GM12878 (cell line): ENCODE data around the gene TPCN1. TPM values are rescaled to one million over a fixed set of nuclear protein-coding genes. Genes with fewer than 3 reads are reported as not detected.

Experiments used
- ATAC-seq: fragments of 200-7000 bp; cut with Tn5 transposase; 3 replicates; pipeline ENCODE4 v1.9.1; 2020; ENCODE audit warnings: mild to moderate bottlenecking, moderate library complexity
- BruUV-seq: library from RNA; stranded (reverse); fragments of 400-500 nt; replicated peaks from 2 replicates; lab custom pipeline; 2021; lab: Mats Ljungman, UMichigan
- CTCF ChIA-PET: fragments of 300-600 bp; sonication (Branson Sonifier 250); formaldehyde crosslinking; extraction: SDS; loops from one replicate; lab custom pipeline; 2021; ENCODE audit warnings: inconsistent platforms; lab: Yijun Ruan, JAX
- POLR2A ChIA-PET: fragments of 350-600 bp; formaldehyde crosslinking; extraction: SDS; loops from one replicate; lab custom pipeline; 2021; ENCODE audit warnings: inconsistent platforms; lab: Charles Lee
- RAD21 ChIA-PET: fragments of 300-600 bp; sonication (Branson Sonifier 250); formaldehyde crosslinking; loops from one replicate; lab custom pipeline; 2023; ENCODE audit warnings: antibody characterized with exemption; ENCODE audit not compliant: unreplicated experiment; lab: Charles Lee
- SMC1A ChIA-PET: fragments of 300-600 bp; sonication (Branson Sonifier 250); formaldehyde crosslinking; loops from one replicate; lab custom pipeline; 2023; ENCODE audit not compliant: unreplicated experiment, uncharacterized antibody; lab: Charles Lee
- DNase-seq: peaks from one replicate; pipeline ENCODE4 v3.0.0-alpha.2; 2011; ENCODE audit warnings: low read depth, low spot score
- FAIRE-seq: peaks from 3 replicates; lab custom pipeline; 2011; peaks lifted over from hg19 to GRCh38; lab: Jason Lieb, UNC
- H2AFZ ChIP-seq: 2 replicates; pipeline ENCODE4 v1.6.0; 2011; ENCODE audit warnings: low read depth, low read length, control low read depth; ENCODE audit not compliant: control insufficient read depth
- H3K27ac ChIP-seq: 2 replicates; pipeline ENCODE4 v1.5.1; 2011; ENCODE audit warnings: control low read depth; ENCODE audit not compliant: control insufficient read depth, insufficient read depth
- H3K27me3 ChIP-seq, 2 experiments: replicated peaks in 1 of 2; 2 replicates each; pipeline versions ENCODE4 v1.6.0 to v1.6.1; 2011; ENCODE audit warnings: low read length in 1 of 2; ENCODE audit not compliant: control insufficient read depth in 2 of 2, insufficient read depth in 2 of 2
- H3K36me3 ChIP-seq, 2 experiments: 2 replicates each; pipeline ENCODE4 v1.5.1; 2011; ENCODE audit warnings: low read length in 1 of 2; ENCODE audit not compliant: control insufficient read depth in 2 of 2, insufficient read depth in 2 of 2
- H3K4me1 ChIP-seq: 2 replicates; pipeline ENCODE4 v1.6.1; 2011; ENCODE audit warnings: mild to moderate bottlenecking, low read length, moderate library complexity, mixed read lengths; ENCODE audit not compliant: control insufficient read depth, insufficient read depth
- H3K4me2 ChIP-seq: 2 replicates; pipeline ENCODE4 v1.6.0; 2011; ENCODE audit warnings: control low read depth; ENCODE audit not compliant: control insufficient read depth, insufficient read depth
- H3K4me3 ChIP-seq: fragments of 200-600 bp; sonication (generic); 2 replicates; pipeline ENCODE4 v1.5.1; 2016
- H3K79me2 ChIP-seq: 2 replicates; pipeline ENCODE4 v1.6.0; 2011; ENCODE audit warnings: low read length; ENCODE audit not compliant: control insufficient read depth, insufficient read depth
- H3K9ac ChIP-seq: 2 replicates; pipeline ENCODE4 v1.8.0; 2011; ENCODE audit warnings: low read length, control low read depth, mixed read lengths; ENCODE audit not compliant: control insufficient read depth, insufficient read depth
- H3K9me3 ChIP-seq: replicated peaks from 3 replicates; pipeline ENCODE4 v1.5.1; 2011; ENCODE audit warnings: mild to moderate bottlenecking, low read length; ENCODE audit not compliant: control insufficient read depth, insufficient read depth
- H4K20me1 ChIP-seq: 2 replicates; pipeline ENCODE4 v1.6.0; 2011; ENCODE audit not compliant: control insufficient read depth, insufficient read depth
- BCLAF1 ChIP-seq: fragments of 450-650 bp; IDR thresholded peaks from 2 replicates; pipeline ENCODE4 v1.6.1; 2017; ENCODE audit warnings: antibody characterized with exemption, mild to moderate bottlenecking, moderate library complexity
- BHLHE40 ChIP-seq, 2 experiments: fragments of 450-650 bp in 1 of 2; IDR thresholded peaks; 2 replicates each; pipeline ENCODE4 v1.6.1; 2011 to 2017; ENCODE audit warnings: low read depth in 2 of 2, borderline replicate concordance in 1 of 2, improper control_type of control experiment in 1 of 2, low read length in 1 of 2, mild to moderate bottlenecking in 1 of 2
- BRCA1 ChIP-seq: IDR thresholded peaks from 2 replicates; pipeline ENCODE4 v1.6.1; 2011; ENCODE audit warnings: low read depth, low read length, improper control_type of control experiment
- CTCF ChIP-seq, 3 experiments: IDR thresholded peaks in 2 of 3; conservative IDR thresholded peaks in 1 of 3; 2 replicates each; pipeline ENCODE4 v1.5.1; 2011; ENCODE audit warnings: low read depth in 3 of 3, low read length in 3 of 3, mild to moderate bottlenecking in 3 of 3, control low read depth in 2 of 3, moderate library complexity in 2 of 3, inconsistent platforms in 1 of 3, mixed read lengths in 1 of 3; ENCODE audit not compliant: control insufficient read depth in 2 of 3, insufficient read depth in 1 of 3; ENCODE audit errors: extremely low read depth in 1 of 3
- E2F4 ChIP-seq: IDR thresholded peaks from 2 replicates; pipeline ENCODE4 v1.6.1; 2012; ENCODE audit warnings: low read depth, low read length, improper control_type of control experiment
- ESRRA ChIP-seq: IDR thresholded peaks from 2 replicates; pipeline ENCODE4 v1.6.1; 2012; ENCODE audit warnings: mild to moderate bottlenecking, low read length, improper control_type of control experiment
- IKZF2 ChIP-seq, 2 experiments: fragments of 450-650 bp; IDR thresholded peaks; 2 replicates each; pipeline ENCODE4 v1.6.1; 2017; ENCODE audit warnings: mild to moderate bottlenecking in 2 of 2, moderate library complexity in 2 of 2
- NFIC ChIP-seq: IDR thresholded peaks from 2 replicates; pipeline ENCODE4 v1.6.1; 2012; ENCODE audit warnings: low read depth, mild to moderate bottlenecking, inconsistent platforms, low read length, moderate library complexity
- POLR2AphosphoS2 ChIP-seq: IDR thresholded peaks from 2 replicates; pipeline ENCODE4 v1.6.1; 2011; ENCODE audit warnings: low read depth, mild to moderate bottlenecking, low read length, improper control_type of control experiment, moderate library complexity
- RFX5 ChIP-seq: IDR thresholded peaks from 2 replicates; pipeline ENCODE4 v1.6.1; 2011; ENCODE audit warnings: low read depth, low read length, improper control_type of control experiment
- SUPT20H ChIP-seq: IDR thresholded peaks from 2 replicates; pipeline ENCODE4 v1.6.1; 2011; ENCODE audit warnings: low read depth, mild to moderate bottlenecking, low read length, moderate library complexity, borderline replicate concordance; ENCODE audit not compliant: control insufficient read depth
- TCF3 ChIP-seq: IDR thresholded peaks from 2 replicates; pipeline ENCODE4 v1.6.1; 2012; ENCODE audit warnings: low read depth, mild to moderate bottlenecking, low read length, borderline replicate concordance; ENCODE audit not compliant: insufficient read depth
- ZBED1 ChIP-seq: IDR thresholded peaks from 2 replicates; pipeline ENCODE4 v1.6.1; 2016; ENCODE audit warnings: borderline replicate concordance
- ZBTB11 ChIP-seq: fragments of 450-650 bp; formaldehyde crosslinking; IDR thresholded peaks from 2 replicates; pipeline ENCODE4 v1.5.0; 2022; ENCODE audit warnings: mild to moderate bottlenecking, missing genetic modification characterization
- WGBS: methylation state at CpG from one replicate; pipeline ENCODE4 v1.1.6; 2016; ENCODE audit warnings: low lambda C conversion rate; ENCODE audit not compliant: insufficient replicate concordance, insufficient coverage; ENCODE audit errors: missing lambda C conversion rate; 5-methylcytosine and 5-hydroxymethylcytosine counted together
- in situ Hi-C: fragments of 300-500 bp; cut with MboI; formaldehyde crosslinking; loops from 9 replicates; pipeline ENCODE4 v1.14.3; 2018; ENCODE audit warnings: mixed read lengths
- intact Hi-C: fragments of 100-400 bp; cut with micrococcal nuclease; formaldehyde crosslinking; loops from one replicate; pipeline ENCODE4 v1.14.2; 2022; ENCODE audit not compliant: unreplicated experiment
- polyA plus RNA-seq, 11 experiments: library from polyadenylated mRNA; depleted of rRNA in 4 of 11; unstranded in 6 of 11; stranded (reverse) in 5 of 11; fragments of >200 nt; fragmentation: Nextera tagmentation in 4 of 11; fragmentation: Illumina TruSeq in 1 of 11; extraction: Ambion mirVana in 4 of 11; extraction: Trizol in 1 of 11; gene quantifications; 1 replicate in 1 of 11; 2 replicates in 10 of 11; pipeline versions ENCODE4 v1.2.1 to v1.2.3, GENCODE V29; 2011 to 2016; ENCODE audit warnings: inconsistent platforms in 2 of 11, missing spikeins in 2 of 11, low read depth in 1 of 11
- total RNA-seq, 4 experiments: library from RNA; depleted of rRNA in 3 of 4; stranded (reverse); fragments of >200 nt in 3 of 4; fragmentation: Illumina TruSeq in 1 of 4; extraction: Trizol in 1 of 4; gene quantifications; 2 replicates each; pipeline versions ENCODE4 v1.2.1 to v1.2.3, GENCODE V29; 2013 to 2021

TPCN1 gene
- total and polyA plus RNA-seq, 10 of the 15 experiments (the other 5 are each of a cell fraction or from before 2014, with no cell fraction given), result 0.79 to 30.9 (median 19.4) TPM

GRCh38 chr12:113181975-113182374 lies 39.3 kb upstream of the TPCN1 start:
- no peak overlapping the region for H3K9ac ChIP-seq
- intact Hi-C loops, result no loop called here
- H3K9me3 ChIP-seq, result peaks cover 3% of the 10 kb centered on the region; the same call in 1 of the 3 replicates
- DNase-seq, result no peak
- RAD21 ChIA-PET, result interaction anchor here (0.6 kb wide), 2 partner anchors 40 to 243 kb away, joined by 3 read pairs; no protein-coding TSS in a partner anchor
- H2AFZ ChIP-seq, result no peak overlapping the region
- CTCF ChIA-PET, result interaction anchor here (0.6 to 3.6 kb wide), 4 partner anchors 9 to 201 kb away, joined by 3 to 29 read pairs (median 4); no protein-coding TSS in a partner anchor
- peaks cover 46% of the 10 kb centered on the region for H3K79me2 ChIP-seq
- no peak for ATAC-seq
- BruUV-seq, result no TSS peak
- SMC1A ChIA-PET, result interaction anchor here (0.6 to 1.9 kb wide), 2 partner anchors 42 to 91 kb away, joined by 3 to 4 read pairs; no protein-coding TSS in a partner anchor
- 83% methylated on average over 3 of the region's 3 CpGs for WGBS
- no peaks in the 10 kb centered on the region; the same call in 1 of the 2 replicates for H4K20me1 ChIP-seq
- in situ Hi-C loops, result no loop called here
- peaks cover 20 to 27% of the 10 kb centered on the region in 2 experiments for H3K36me3 ChIP-seq
- no peaks in the 10 kb centered on the region for H3K27me3 ChIP-seq
- no peak overlapping the region for H3K27ac ChIP-seq
- no peak for FAIRE-seq
- H3K4me3 ChIP-seq, result no peak overlapping the region
- peaks cover 6% of the 10 kb centered on the region for H3K4me1 ChIP-seq
- POLR2A ChIA-PET, result interaction anchor here (0.6 to 1.0 kb wide), 2 partner anchors 8 to 706 kb away, joined by 3 read pairs; no protein-coding TSS in a partner anchor
- H3K4me2 ChIP-seq, result peak overlapping the region; percentile 14; the same call in 1 of the 2 replicates
- no peak for TF ChIP-seq SUPT20H
- TF ChIP-seq ZBTB11 (CRISPR knock-in tag), result no peak
- no peak for TF ChIP-seq CTCF (IDR thresholded peaks at IDR 0.05 in 2 of 3, conservative IDR thresholded peaks at IDR 0.05 in 1 of 3; ENCODE audit: control insufficient read depth in 2 of 3, extremely low read depth in 1 of 3, insufficient read depth in 1 of 3, low read depth in 3 of 3, low read length in 3 of 3)
- no peak for TF ChIP-seq ZBED1
- no peak for TF ChIP-seq TCF3
- no peak for TF ChIP-seq BCLAF1
- no peak for TF ChIP-seq BHLHE40 (IDR thresholded peaks at IDR 0.05; ENCODE audit: borderline replicate concordance in 1 of 2, low read depth in 2 of 2, low read length in 1 of 2)
- TF ChIP-seq BRCA1, result no peak
- no peak for TF ChIP-seq NFIC
- TF ChIP-seq IKZF2 (IDR thresholded peaks at IDR 0.05), result no peak
- TF ChIP-seq ESRRA, result no peak
- no peak for TF ChIP-seq POLR2AphosphoS2
- no peak for TF ChIP-seq RFX5
- TF ChIP-seq E2F4, result no peak
